Activated CD4-positive, alpha-beta T cell treated with anti-CD3 and anti-CD28 coated beads for 1 hour (primary cell): ENCODE results near the gene LIMA1.
"Not testable (repeated sequence)": the region's sequence is repeated elsewhere in the genome, so short reads cannot be mapped to it uniquely, and the experiment has no call there.

Source experiments
- DNase-seq: peaks from one replicate; pipeline ENCODE4 v3.0.0-alpha.2; 2020

LIMA1 gene

DNA sequence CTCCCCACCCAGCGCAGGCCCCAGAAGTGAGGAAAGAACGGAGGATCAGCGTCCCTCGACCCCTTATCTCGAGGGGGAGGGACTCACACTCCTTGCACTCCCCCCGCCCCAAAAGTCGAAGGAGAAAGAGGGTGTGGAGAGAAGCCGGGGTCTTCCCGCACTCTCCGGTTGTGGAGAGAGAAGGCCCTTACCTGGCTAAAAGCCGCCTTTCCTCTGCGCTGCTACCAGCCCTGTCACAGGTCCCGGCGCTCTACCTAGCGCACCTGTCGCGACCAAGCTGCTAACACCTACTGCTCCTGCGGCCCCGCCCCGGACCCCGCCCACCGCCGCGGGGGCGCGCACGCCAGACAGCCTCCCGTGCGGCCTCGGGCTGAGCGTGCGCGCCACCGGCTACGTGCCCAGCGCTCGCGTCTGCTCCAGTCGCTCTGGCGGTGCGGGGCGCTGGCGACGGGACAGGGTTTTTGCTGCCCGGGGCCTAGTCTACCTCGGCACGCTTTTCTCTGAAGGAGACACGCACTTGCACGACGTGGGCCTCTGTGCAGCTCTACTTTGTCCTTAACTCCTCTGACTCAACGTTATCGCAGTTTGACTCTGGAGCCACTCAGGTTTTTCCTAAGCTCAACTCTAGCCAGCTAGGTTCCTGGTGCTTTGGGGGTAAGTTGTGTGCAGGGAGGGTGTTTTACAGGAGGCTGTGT, at the start of gene LIMA1:
Gene LIMA1, minus strand, starts transcription at position 292 of the 695 bp plus-strand sequence. CDS start 34,769 bp downstream, outside the sequence.
- DNase-seq = peak; percentile 88

GRCh38 chr12:50331745-50332144, 48.4 kb upstream of the LIMA1 start:
- DNase-seq = no peak

GRCh38 chr12:50328664-50329063, 45.3 kb upstream of the LIMA1 start:
- not testable (repeated sequence) for DNase-seq

GRCh38 chr12:50326590-50327284, 43.4 kb upstream of the LIMA1 start:
- DNase-seq = no peak

- no peak for DNase-seq
These were observed 42.6 kb upstream of the LIMA1 start for GRCh38 chr12:50325890-50326391.

- not testable (repeated sequence) for DNase-seq
These were observed 41.5 kb upstream of the LIMA1 start for GRCh38 chr12:50324770-50325169.

DNA sequence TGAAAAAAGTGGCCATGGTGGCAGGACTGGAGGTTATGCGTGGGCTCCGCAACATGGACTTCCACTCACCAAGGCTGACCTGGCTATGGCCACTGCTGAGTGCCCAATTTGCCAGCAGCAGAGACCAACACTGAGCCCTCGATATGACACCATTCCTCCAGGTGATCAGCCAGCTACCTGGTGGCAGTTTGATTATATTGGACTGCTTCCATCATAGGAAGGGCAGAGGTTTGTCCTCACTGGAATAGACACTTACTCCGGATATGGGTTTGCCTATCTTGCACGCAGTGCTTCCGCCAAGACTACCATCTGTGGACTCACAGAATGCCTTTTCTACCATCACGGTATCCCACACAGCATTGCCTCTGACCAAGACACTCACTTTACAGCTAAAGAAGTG, 40.8 kb upstream of the LIMA1 start:
- not testable (repeated sequence) for DNase-seq

DNA sequence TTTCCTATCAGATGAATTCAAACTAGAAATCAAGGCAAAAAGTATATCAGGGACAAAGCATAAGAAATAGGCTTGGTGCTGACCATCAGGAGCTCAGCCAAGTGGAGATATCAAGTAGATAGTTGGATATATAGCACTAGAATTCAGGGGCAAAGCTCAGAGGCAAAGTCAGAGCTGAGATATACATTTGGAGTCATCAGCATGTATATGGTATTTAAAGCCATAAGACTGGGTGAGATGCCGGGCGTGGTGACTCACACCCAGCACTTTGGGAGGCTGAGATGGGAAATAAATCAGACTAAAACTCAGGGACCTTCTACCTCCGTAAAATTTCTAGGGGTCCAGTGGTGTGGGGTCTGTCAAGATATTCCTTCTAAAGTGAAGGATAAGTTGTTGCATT, 38.9 kb upstream of the LIMA1 start:
- no peak for DNase-seq

GRCh38 chr12:50317203-50317602, 33.9 kb upstream of the LIMA1 start:
- no peak for DNase-seq

DNA sequence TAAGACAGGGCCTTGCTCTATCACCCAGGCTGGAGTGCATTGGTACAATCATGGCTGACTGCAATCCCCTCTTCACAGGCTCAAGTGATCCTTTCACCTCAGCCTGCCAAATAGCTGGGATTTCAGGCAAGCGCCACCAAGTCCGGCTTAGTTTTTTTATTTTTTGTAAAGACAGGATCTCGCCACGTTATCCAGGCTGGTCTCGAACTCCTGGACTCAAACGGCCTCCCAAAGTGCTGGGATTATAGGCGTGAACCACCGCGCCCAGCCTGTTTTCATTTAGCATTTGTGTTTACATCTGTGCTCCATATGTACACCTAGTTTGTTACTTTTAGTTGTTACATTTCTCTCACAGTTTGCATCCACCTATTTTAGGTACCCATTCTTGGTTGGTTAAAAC, 32.5 kb upstream of the LIMA1 start:
- no peak for DNase-seq

DNA sequence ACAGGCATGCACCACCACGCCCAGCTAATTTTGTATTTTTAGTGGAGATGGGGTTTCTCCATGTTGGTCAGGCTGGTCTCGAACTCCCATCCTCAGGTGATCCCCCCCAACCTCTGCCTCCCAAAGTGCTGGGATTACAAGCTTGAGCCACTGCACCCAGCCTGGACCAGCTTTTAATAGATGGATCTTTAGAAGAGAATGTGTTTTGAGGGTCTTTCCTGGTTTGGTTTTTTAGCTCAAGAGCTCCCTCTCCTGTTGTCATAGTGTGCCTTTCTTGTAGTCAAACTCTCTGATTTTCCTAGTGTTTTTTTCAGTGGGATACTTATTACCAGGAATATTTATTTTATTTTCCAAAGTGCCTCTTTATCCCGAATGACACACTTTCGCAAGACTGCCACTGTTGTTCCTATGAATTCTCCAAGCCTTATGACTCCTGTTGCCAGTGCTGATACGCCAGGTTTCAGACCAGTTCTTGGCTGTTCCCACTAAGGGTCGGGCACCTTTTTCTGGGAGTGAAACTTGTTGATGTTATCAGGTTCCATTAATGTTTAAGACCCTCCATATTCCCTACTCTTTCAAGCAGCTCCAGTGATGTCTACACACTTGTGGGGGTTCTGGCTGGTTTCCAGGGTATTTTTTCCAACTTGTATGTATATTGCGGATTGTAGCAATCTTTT, 31.5 kb upstream of the LIMA1 start:
- no peak for DNase-seq

- DNase-seq = not testable (repeated sequence)
These were observed 30.7 kb upstream of the LIMA1 start for GRCh38 chr12:50313971-50314370.

GRCh38 chr12:50313256-50313931, 30.1 kb upstream of the LIMA1 start:
- DNase-seq = no peak

DNA sequence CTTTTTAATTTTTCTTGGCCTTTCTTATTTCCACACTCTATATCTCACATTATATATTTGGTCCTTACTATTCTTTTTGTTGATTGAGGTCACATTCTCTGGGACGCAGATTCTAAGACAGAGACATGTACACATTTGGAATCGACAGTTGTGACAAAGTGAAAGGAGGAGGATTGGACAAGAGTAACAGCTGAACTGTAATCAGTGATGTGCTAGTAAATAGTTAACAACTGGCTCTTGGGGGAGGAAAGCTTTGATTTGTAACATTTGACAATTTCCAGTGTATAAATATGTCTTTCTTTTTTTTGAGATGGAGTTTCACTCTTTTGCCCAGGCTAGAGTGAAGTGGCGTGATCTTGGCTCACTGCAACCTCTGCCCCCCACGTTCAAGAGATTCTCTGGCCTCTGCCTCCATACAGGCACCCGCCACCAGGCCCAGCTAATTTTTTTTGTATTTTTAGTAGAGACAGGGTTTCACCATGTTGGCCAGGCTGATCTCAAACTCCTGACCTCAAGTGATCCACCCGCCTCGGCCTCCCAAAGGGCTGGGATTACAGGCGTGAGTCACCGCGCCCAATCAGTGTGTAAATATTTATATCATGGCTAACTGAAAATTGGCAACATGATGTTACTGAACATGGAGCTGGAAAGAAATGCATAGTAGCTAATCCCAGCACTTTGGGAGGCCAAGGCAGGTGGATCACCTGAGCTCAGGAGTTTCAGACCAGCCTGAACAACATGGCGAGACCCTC, 28.7 kb upstream of the LIMA1 start:
- not testable (repeated sequence) for DNase-seq

- no peak for DNase-seq
These were observed 26.6 kb upstream of the LIMA1 start for GRCh38 chr12:50309950-50310349.

- no peak for DNase-seq
These were observed 19.4 kb upstream of the LIMA1 start for GRCh38 chr12:50302686-50303085.

DNA sequence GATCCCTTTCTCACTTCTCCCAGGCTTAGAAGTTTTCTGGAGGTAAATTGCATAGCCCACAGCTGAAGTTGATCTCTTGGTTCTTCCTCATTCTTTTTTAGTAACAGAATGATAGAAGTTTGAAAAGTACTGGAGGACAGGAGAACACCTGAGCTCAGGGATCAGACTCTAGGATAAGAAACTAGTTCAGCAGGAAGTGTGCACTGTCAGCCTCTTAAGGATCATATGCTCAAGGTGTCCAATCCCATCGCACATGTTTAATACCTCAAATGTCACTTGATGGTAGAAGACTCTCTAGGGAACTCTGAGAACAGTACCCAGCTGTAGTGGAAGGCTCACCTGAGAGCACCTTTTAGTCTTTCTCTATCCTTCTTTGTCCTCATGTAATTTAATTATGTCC, 14.7 kb upstream of the LIMA1 start:
- no peak for DNase-seq

DNA sequence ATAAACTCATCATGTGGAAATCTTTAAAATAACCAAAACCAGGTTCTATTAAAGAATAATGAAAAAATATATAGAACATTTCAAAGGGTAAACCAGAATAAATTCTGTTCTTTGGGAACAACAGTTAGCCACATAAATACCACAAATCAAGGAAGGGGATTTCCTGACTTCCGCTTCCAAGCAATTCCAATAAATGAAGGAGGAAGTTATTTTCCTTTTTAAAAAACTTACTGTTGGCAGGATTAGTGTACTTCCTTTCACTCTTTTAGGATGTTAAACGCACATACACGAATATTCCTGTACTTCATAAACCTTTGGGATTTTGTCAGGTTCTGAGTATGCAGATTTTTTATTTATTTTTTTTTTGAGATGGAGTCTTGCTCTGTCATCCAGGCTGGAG, 13.7 kb upstream of the LIMA1 start:
- no peak for DNase-seq

DNA sequence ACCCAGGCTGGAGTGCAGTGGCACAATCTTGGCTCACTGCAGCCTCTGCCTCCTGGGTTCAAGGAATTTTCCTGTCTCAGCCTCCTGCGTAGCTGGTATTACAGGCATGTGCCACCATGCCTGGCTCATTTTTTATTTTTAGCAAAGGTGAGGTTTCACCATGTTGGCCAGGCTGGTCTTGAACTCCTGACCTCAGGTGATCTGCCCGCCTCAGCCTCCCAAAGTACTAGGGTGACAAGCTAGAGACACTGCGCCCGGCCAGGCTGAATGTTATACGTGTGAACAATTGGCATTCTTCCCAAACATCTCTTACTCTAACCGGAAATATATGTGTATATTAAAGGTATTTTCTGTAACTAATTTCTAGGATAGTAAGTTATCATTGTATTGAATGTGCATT, 13.2 kb upstream of the LIMA1 start:
- DNase-seq = no peak

DNA sequence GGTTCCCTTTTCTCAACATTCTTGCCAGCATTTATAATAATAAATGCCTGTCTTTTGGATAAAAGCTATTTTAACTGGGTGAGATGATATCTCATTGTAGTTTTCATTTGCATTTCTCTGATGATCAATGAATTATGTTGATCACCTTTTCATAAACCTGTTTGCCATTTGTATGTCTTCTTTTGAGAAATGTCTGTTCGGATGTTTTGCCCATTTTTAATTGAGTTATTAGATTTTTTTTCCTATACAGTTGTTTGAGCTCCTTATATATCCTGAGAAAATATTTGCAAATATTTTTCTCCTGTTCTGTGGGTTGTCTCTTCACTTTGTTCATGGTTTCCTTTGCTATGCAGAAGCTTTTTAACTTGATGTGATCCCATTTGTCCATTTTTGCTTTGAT, 8.1 kb upstream of the LIMA1 start:
- DNase-seq = no peak

DNA sequence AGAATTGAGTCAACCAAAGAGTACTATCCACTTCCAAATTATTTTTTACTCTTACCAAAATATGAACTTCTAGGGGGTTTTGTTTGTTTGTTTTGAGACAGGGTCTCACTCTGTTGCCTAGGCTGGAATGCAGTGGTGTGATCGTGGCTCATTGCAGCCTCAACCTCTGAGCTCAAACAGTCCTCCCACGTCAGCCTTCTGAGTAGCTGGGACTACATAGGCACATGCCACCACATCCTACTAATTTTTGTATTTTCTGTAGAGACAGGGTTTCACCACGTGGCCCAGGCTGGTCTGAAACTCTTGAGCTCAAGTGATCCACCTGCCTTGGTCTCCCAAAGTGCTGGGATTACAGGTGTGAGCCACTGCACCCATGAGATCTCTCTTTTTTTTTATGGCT, 7.4 kb upstream of the LIMA1 start:
- DNase-seq = not testable (repeated sequence)

GRCh38 chr12:50287271-50287670, 4.0 kb upstream of the LIMA1 start:
- no peak for DNase-seq
